ENCODE results near the gene SHROOM4. TPM values are rescaled to one million over a fixed set of nuclear protein-coding genes. Genes with fewer than 3 reads are reported as not detected.

The SHROOM4 gene
- total RNA-seq, 4 donors from 2014 or later, result 2.2 to 6.0 (median 4.1) TPM

GRCh38 chrX:50818986-50819385 lies 5.0 kb upstream of the SHROOM4 start:
- no peak overlapping the region for H3K4me3 ChIP-seq (ENCODE audit: low read depth, poor library complexity, severe bottlenecking)
- TF ChIP-seq CTCF (IDR thresholded peaks at IDR 0.05), result no peak
- TF ChIP-seq POLR2A (IDR thresholded peaks at IDR 0.05), result no peak
- 68 to 95% methylated on average over 1 of the region's 1 CpG for WGBS, 2 donors
- no peak for DNase-seq (ENCODE audit: low spot score in 2 of 2)
- intact Hi-C loops (cut with DNase I; ENCODE audit: low total_unique reads), result loop anchor here (5.0 kb wide), 1 partner anchor 57 kb away; no protein-coding TSS in a partner anchor

GRCh38 chrX:50815120-50815519 lies 1.1 kb upstream of the SHROOM4 start:
- no peak for DNase-seq (ENCODE audit: low spot score in 2 of 2)
- 73 to 86% methylated on average over 9 of the region's 9 CpGs for WGBS, 2 donors
- no peak overlapping the region for H3K4me3 ChIP-seq (ENCODE audit: low read depth, poor library complexity, severe bottlenecking)
- TF ChIP-seq POLR2A (IDR thresholded peaks at IDR 0.05) (no peak), CTCF (IDR thresholded peaks at IDR 0.05) (no peak)
- intact Hi-C loops (cut with DNase I; ENCODE audit: low total_unique reads), result loop anchor here (5.0 kb wide), 1 partner anchor 53 kb away; no protein-coding TSS in a partner anchor

GRCh38 chrX:50814701-50815100 lies 707 bp upstream of the SHROOM4 start:
- TF ChIP-seq POLR2A (IDR thresholded peaks at IDR 0.05) (no peak), CTCF (IDR thresholded peaks at IDR 0.05) (no peak)
- intact Hi-C loops (cut with DNase I; ENCODE audit: low total_unique reads), result loop anchor here (5.0 kb wide), 1 partner anchor 52 kb away; no protein-coding TSS in a partner anchor
- no peak for DNase-seq (ENCODE audit: low spot score in 2 of 2)
- no peak overlapping the region for H3K4me3 ChIP-seq (ENCODE audit: low read depth, poor library complexity, severe bottlenecking)
- 57 to 68% methylated on average over 3 to 6 of the region's 6 CpGs for WGBS, 2 donors

GRCh38 chrX:50812995-50813842 lies 775 bp downstream of the SHROOM4 start:
- DNase-seq (ENCODE audit: low spot score in 2 of 2), result peak; percentile 10 to 84
- 0 to 30% methylated on average over 25 to 47 of the region's 59 CpGs for WGBS, 2 donors
- TF ChIP-seq POLR2A (IDR thresholded peaks at IDR 0.05) (no peak), CTCF (IDR thresholded peaks at IDR 0.05) (no peak)
- peak overlapping the region; percentile 28 for H3K4me3 ChIP-seq (ENCODE audit: low read depth, poor library complexity, severe bottlenecking)
- intact Hi-C loops (cut with DNase I; ENCODE audit: low total_unique reads), result no loop called here

GRCh38 chrX:50805276-50805675 lies 8.7 kb downstream of the SHROOM4 start:
- no peak for DNase-seq (ENCODE audit: low spot score in 2 of 2)
- no peak overlapping the region for H3K4me3 ChIP-seq (ENCODE audit: low read depth, poor library complexity, severe bottlenecking)
- no peak for TF ChIP-seq POLR2A (IDR thresholded peaks at IDR 0.05)
- TF ChIP-seq CTCF (IDR thresholded peaks at IDR 0.05), result no peak
- intact Hi-C loops (cut with DNase I; ENCODE audit: low total_unique reads), result no loop called here
- 71 to 73% methylated on average over 4 of the region's 4 CpGs for WGBS, 2 donors

All from lower leg skin (tissue), 4 donors.